Gastroesophageal sphincter (tissue), 3 donors: ENCODE results near the gene AK2.

Source experiments
- EP300 ChIP-seq: sonication (generic); formaldehyde crosslinking; IDR thresholded peaks from one replicate; pipeline ENCODE4 v1.6.1; 2017; ENCODE audit warnings: antibody characterized with exemption, mild to moderate bottlenecking
- POLR2A ChIP-seq, 2 donors: fragments of 450-650 bp; IDR thresholded peaks; one replicate each; pipeline ENCODE4 v1.6.1; 2017; ENCODE audit warnings: antibody characterized with exemption in 2 of 2, mild to moderate bottlenecking in 2 of 2, moderate library complexity in 1 of 2
- TF ChIP-seq, protein P1 (sequence below), 4 experiments: fragments of 200-600 bp in 2 of 4; fragments of 450-650 bp in 2 of 4; sonication (generic) in 1 of 4; IDR thresholded peaks; one replicate each; pipeline ENCODE4 v1.5.1; 2017 to 2019; ENCODE audit warnings: antibody characterized with exemption in 4 of 4, mild to moderate bottlenecking in 2 of 4, moderate library complexity in 2 of 4

DNA sequence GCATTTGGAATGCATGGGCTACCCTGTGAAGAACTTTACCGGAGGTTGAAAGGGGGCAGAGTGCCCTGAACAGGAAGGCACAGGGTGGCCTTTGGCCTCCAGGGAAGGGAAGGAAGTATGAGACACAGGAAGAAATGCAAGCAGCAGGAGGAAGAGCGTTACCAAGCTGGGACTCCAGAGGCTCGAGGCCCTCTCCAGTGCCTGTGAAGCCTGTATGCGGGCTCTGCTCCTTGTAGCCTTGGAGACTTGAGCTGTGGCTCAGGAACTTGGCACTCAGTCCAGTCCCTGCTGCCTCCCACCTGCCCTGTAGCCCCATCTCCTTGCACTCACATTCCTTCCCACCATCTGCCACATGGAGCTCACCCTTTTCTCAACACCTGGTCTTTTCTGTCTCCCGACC lies 38.6 kb downstream of the AK2 start:
- TF ChIP-seq, protein P1, sequence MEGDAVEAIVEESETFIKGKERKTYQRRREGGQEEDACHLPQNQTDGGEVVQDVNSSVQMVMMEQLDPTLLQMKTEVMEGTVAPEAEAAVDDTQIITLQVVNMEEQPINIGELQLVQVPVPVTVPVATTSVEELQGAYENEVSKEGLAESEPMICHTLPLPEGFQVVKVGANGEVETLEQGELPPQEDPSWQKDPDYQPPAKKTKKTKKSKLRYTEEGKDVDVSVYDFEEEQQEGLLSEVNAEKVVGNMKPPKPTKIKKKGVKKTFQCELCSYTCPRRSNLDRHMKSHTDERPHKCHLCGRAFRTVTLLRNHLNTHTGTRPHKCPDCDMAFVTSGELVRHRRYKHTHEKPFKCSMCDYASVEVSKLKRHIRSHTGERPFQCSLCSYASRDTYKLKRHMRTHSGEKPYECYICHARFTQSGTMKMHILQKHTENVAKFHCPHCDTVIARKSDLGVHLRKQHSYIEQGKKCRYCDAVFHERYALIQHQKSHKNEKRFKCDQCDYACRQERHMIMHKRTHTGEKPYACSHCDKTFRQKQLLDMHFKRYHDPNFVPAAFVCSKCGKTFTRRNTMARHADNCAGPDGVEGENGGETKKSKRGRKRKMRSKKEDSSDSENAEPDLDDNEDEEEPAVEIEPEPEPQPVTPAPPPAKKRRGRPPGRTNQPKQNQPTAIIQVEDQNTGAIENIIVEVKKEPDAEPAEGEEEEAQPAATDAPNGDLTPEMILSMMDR (IDR thresholded peaks at IDR 0.05) = no peak
- TF ChIP-seq EP300 = no peak
- no peak for TF ChIP-seq POLR2A (IDR thresholded peaks at IDR 0.05)
